HepG2 (cell line): ENCODE data around the gene PRKACA. TPM values are rescaled to one million over a fixed set of nuclear protein-coding genes. Genes with fewer than 3 reads are reported as not detected.
A peak's percentile ranks its signal among the peaks of the same experiment; 100 is the strongest.

Experiments
- ATAC-seq: fragments of 200-7000 bp; cut with Tn5 transposase; 3 replicates; pipeline ENCODE4 v1.9.1; 2020; ENCODE audit warnings: mild to moderate bottlenecking, moderate library complexity
- BruUV-seq: library from RNA; stranded (reverse); fragments of 400-500 nt; replicated peaks from 2 replicates; lab custom pipeline; 2021; lab: Mats Ljungman, UMichigan
- CTCF ChIA-PET: fragments of 300-600 bp; formaldehyde crosslinking; extraction: SDS; loops from one replicate; lab custom pipeline; 2021; ENCODE audit warnings: low total read pairs, inconsistent platforms, low intra/inter-chr PET ratio; lab: Yijun Ruan, JAX
- POLR2A ChIA-PET: fragments of 350-600 bp; sonication (Branson Sonifier 250); formaldehyde crosslinking; loops from one replicate; lab custom pipeline; 2020; ENCODE audit warnings: antibody characterized with exemption, inconsistent platforms; lab: Yijun Ruan, JAX
- DNase-seq: peaks from one replicate; pipeline ENCODE4 v3.0.0-alpha.2; 2015; ENCODE audit warnings: low spot score
- FAIRE-seq: peaks from 3 replicates; lab custom pipeline; 2011; peaks lifted over from hg19 to GRCh38; lab: Jason Lieb, UNC
- H2AFZ ChIP-seq: one replicate; pipeline ENCODE4 v1.6.1; 2011; ENCODE audit warnings: low read length, inconsistent platforms
- H3K27ac ChIP-seq: fragments of 300-600 bp; 3 replicates; pipeline ENCODE4 v1.8.0; 2011; ENCODE audit warnings: mixed run types, mild to moderate bottlenecking, mixed read lengths, low read length, inconsistent platforms; ENCODE audit not compliant: insufficient read depth; ENCODE audit errors: extremely low read length
- H3K27me3 ChIP-seq, 2 experiments: fragments of 200-600 bp in 1 of 2; 2 replicates in 1 of 2; 3 replicates in 1 of 2; pipeline versions ENCODE4 v1.6.0 to v1.8.0; 2011; ENCODE audit warnings: low read length in 2 of 2, mild to moderate bottlenecking in 2 of 2, moderate library complexity in 2 of 2, inconsistent platforms in 1 of 2; ENCODE audit not compliant: insufficient read depth in 2 of 2, control insufficient read depth in 1 of 2
- H3K36me3 ChIP-seq, 2 experiments: fragments of 200-600 bp in 1 of 2; replicated peaks in 1 of 2; 2 replicates in 1 of 2; 3 replicates in 1 of 2; pipeline versions ENCODE4 v1.5.1 to v1.8.0; 2011; ENCODE audit warnings: low read length in 2 of 2, inconsistent platforms in 1 of 2; ENCODE audit not compliant: insufficient read depth in 2 of 2, control insufficient read depth in 1 of 2
- H3K4me1 ChIP-seq: 2 replicates; pipeline ENCODE4 v1.5.1; 2012; ENCODE audit warnings: low read length, inconsistent platforms; ENCODE audit not compliant: insufficient read depth
- H3K4me2 ChIP-seq: 2 replicates; pipeline ENCODE4 v1.6.0; 2011; ENCODE audit warnings: low read depth, low read length, inconsistent platforms
- H3K4me3 ChIP-seq, 3 experiments: fragments of 200-600 bp in 1 of 3; sonication (generic), shearing (Covaris generic) in 1 of 3; replicated peaks in 1 of 3; 2 replicates each; pipeline ENCODE4 v1.5.1; 2011 to 2016; ENCODE audit warnings: low read length in 3 of 3, inconsistent platforms in 2 of 3, low read depth in 2 of 3, mild to moderate bottlenecking in 2 of 3, control low read depth in 1 of 3, mixed read lengths in 1 of 3; ENCODE audit not compliant: insufficient read depth in 1 of 3
- H3K79me2 ChIP-seq: one replicate; pipeline ENCODE4 v1.6.1; 2011; ENCODE audit warnings: low read length, inconsistent platforms; ENCODE audit not compliant: insufficient read depth
- H3K9ac ChIP-seq: 2 replicates; pipeline ENCODE4 v1.6.0; 2011; ENCODE audit warnings: mild to moderate bottlenecking, low read depth, low read length, inconsistent platforms; ENCODE audit not compliant: insufficient read depth
- H3K9me3 ChIP-seq: 2 replicates; pipeline ENCODE4 v1.5.1; 2012; ENCODE audit warnings: mild to moderate bottlenecking, low read length
- H4K20me1 ChIP-seq: 2 replicates; pipeline ENCODE4 v1.6.0; 2011; ENCODE audit warnings: inconsistent platforms, mild to moderate bottlenecking, low read length, moderate library complexity; ENCODE audit not compliant: insufficient read depth
- HDAC1 ChIP-seq: sonication (generic); formaldehyde crosslinking; IDR thresholded peaks from 2 replicates; pipeline ENCODE4 v1.5.1; 2020; ENCODE audit warnings: mild to moderate bottlenecking, missing genetic modification reagents
- HOXA3 ChIP-seq: sonication (generic); formaldehyde crosslinking; IDR thresholded peaks from 2 replicates; pipeline ENCODE4 v1.5.0; 2020; ENCODE audit warnings: missing genetic modification reagents
- TFDP1 ChIP-seq: IDR thresholded peaks from 2 replicates; pipeline ENCODE4 v1.6.1; 2016; ENCODE audit warnings: missing compliant biosample characterization, missing genetic modification reagents, borderline replicate concordance
- ZBTB1 ChIP-seq: sonication (generic); formaldehyde crosslinking; IDR thresholded peaks from 2 replicates; pipeline ENCODE4 v1.4.0; 2020; ENCODE audit warnings: missing genetic modification reagents, borderline replicate concordance
- ZNF143 ChIP-seq: sonication (generic); formaldehyde crosslinking; IDR thresholded peaks from 2 replicates; pipeline ENCODE4 v1.4.0; 2020; ENCODE audit warnings: missing genetic modification reagents
- ZNF784 ChIP-seq: sonication (generic); formaldehyde crosslinking; IDR thresholded peaks from 2 replicates; pipeline ENCODE4 v1.5.1; 2020; ENCODE audit warnings: missing genetic modification reagents, mild to moderate bottlenecking, borderline replicate concordance
- WGBS: methylation state at CpG from one replicate; pipeline ENCODE4 v1.1.6; 2017; ENCODE audit warnings: low lambda C conversion rate; 5-methylcytosine and 5-hydroxymethylcytosine counted together
- in situ Hi-C: cut with HindIII; loops from 2 replicates; pipeline ENCODE4 v1.10.0; 2017; ENCODE audit warnings: low pct_unique_long_range_greater_than_20kb; ENCODE audit not compliant: extremely low pct_ligation_motif_present
- intact Hi-C: fragments of 100-400 bp; cut with micrococcal nuclease; formaldehyde crosslinking; loops from one replicate; pipeline ENCODE4 v1.10.0; 2022; ENCODE audit not compliant: unreplicated experiment
- polyA plus RNA-seq, 8 experiments: library from polyadenylated mRNA; depleted of rRNA in 3 of 8; stranded (reverse) in 7 of 8; unstranded in 1 of 8; fragments of >200 nt; fragmentation: Illumina TruSeq in 4 of 8; extraction: Trizol in 4 of 8; gene quantifications; 2 replicates each; pipeline versions ENCODE4 v1.2.1 to v1.2.3, GENCODE V29; 2011 to 2016; ENCODE audit warnings: low read depth in 4 of 8, missing spikeins in 1 of 8, mixed read lengths in 1 of 8; ENCODE audit not compliant: insufficient read depth in 1 of 8
- total RNA-seq, 5 experiments: library from RNA; depleted of rRNA; stranded (reverse); fragments of >200 nt; fragmentation: Illumina TruSeq; extraction: Trizol; gene quantifications; 2 replicates each; pipeline ENCODE4 v1.2.3, GENCODE V29; 2016; ENCODE audit warnings: low read depth in 1 of 5

PRKACA gene
- total and polyA plus RNA-seq, 2 of the 13 experiments (the other 11 are each of a cell fraction or from before 2014, with no cell fraction given): 11.0 to 18.2 TPM

- Histone ChIP-seq H3K9ac (peak overlapping the region; percentile 53), H3K4me3 (peak overlapping the region in 1 of 3 experiments; percentile 20; a peak in 1 of 6 replicates), H3K4me2 (peak overlapping the region; percentile 57; the same call in 1 of the 2 replicates), H3K27me3 (no peaks in the 10 kb centered on the region), H3K4me1 (peaks cover 60% of the 10 kb centered on the region), H3K36me3 (no peaks in the 10 kb centered on the region), H3K27ac (peak overlapping the region; percentile 76), H2AFZ (no peak overlapping the region), H3K9me3 (no peaks in the 10 kb centered on the region), H4K20me1 (no peaks in the 10 kb centered on the region), H3K79me2 (peaks cover 12% of the 10 kb centered on the region)
- ChIA-PET CTCF (interaction anchor here (0.9 kb wide), 1 partner anchor 15 kb away, joined by 3 read pairs; no protein-coding TSS in a partner anchor), POLR2A (interaction anchor here (2.8 kb wide), 1 partner anchor 24 kb away, joined by 11 read pairs; the partner anchor contains the start of gene ASF1B)
- DNase-seq (no peak), FAIRE-seq (no peak), ATAC-seq (no peak)
- BruUV-seq: no TSS peak
- TF ChIP-seq HDAC1 (CRISPR knock-in tag): no peak
- TF ChIP-seq ZNF784 (CRISPR knock-in tag): no peak
- TF ChIP-seq TFDP1 (CRISPR knock-in tag): no peak
- no peak for TF ChIP-seq HOXA3 (CRISPR knock-in tag)
- TF ChIP-seq ZBTB1 (CRISPR knock-in tag): no peak
- no peak for TF ChIP-seq ZNF143 (CRISPR knock-in tag)
- 82% methylated on average over 8 of the region's 12 CpGs for WGBS
- in situ Hi-C loops (no loop called here), intact Hi-C loops (no loop called here)
Measured at GRCh38 chr19:14112051-14112808, 5.3 kb downstream of the PRKACA start.
